HEK293 (cell line): ENCODE results near the gene PAQR6.

Experiments
- CTCF ChIA-PET: fragments of 350-600 bp; formaldehyde crosslinking; extraction: SDS; loops from one replicate; lab custom pipeline; 2021; ENCODE audit warnings: antibody characterized with exemption; lab: Yijun Ruan, JAX
- POLR2A ChIA-PET: fragments of 300-600 bp; formaldehyde crosslinking; extraction: SDS; loops from one replicate; lab custom pipeline; 2020; ENCODE audit warnings: antibody characterized with exemption, inconsistent platforms; lab: Yijun Ruan, JAX
- H3K27ac ChIP-seq: fragments of 200-500 bp; sonication (Bioruptor generic); 2 replicates; pipeline ENCODE4 v1.5.1; 2014; ENCODE audit warnings: low read depth, low read length, control low read depth, inconsistent platforms; ENCODE audit errors: extremely low read depth
- H3K36me3 ChIP-seq, 2 experiments: fragments of 200-500 bp in 1 of 2; sonication (Bioruptor generic) in 1 of 2; 1 replicate in 1 of 2; 2 replicates in 1 of 2; pipeline ENCODE4 v1.5.1; 2014 to 2017; ENCODE audit warnings: inconsistent platforms in 2 of 2, low read length in 2 of 2; ENCODE audit not compliant: control insufficient read depth in 2 of 2, insufficient read depth in 1 of 2
- H3K4me1 ChIP-seq: fragments of 200-500 bp; sonication (Bioruptor generic); 2 replicates; pipeline ENCODE4 v1.5.1; 2014; ENCODE audit warnings: mild to moderate bottlenecking, low read length, inconsistent platforms; ENCODE audit not compliant: control insufficient read depth, insufficient read depth
- H3K4me3 ChIP-seq: 2 replicates; pipeline ENCODE4 v1.5.1; 2011; ENCODE audit warnings: low read depth, mild to moderate bottlenecking, control low read depth, low read length, moderate library complexity
- H3K9me3 ChIP-seq: fragments of 200-500 bp; sonication (Bioruptor generic); 2 replicates; pipeline ENCODE4 v1.5.1; 2014; ENCODE audit warnings: low read depth, low read length, inconsistent platforms; ENCODE audit not compliant: control insufficient read depth, insufficient read depth
- IKZF3 ChIP-seq: fragments of 450-650 bp; IDR thresholded peaks from 2 replicates; pipeline ENCODE4 v1.5.0; 2018; ENCODE audit warnings: missing biosample characterization, mild to moderate bottlenecking, missing genetic modification characterization, moderate library complexity
- MZF1 ChIP-seq: fragments of 450-650 bp; formaldehyde crosslinking; IDR thresholded peaks from 2 replicates; pipeline ENCODE4 v1.5.1; 2017; ENCODE audit warnings: missing biosample characterization, missing genetic modification characterization, borderline replicate concordance
- OSR2 ChIP-seq: fragments of 450-650 bp; formaldehyde crosslinking; IDR thresholded peaks from 2 replicates; pipeline ENCODE4 v1.5.1; 2016; ENCODE audit warnings: missing biosample characterization, missing genetic modification characterization
- SETDB1 ChIP-seq: IDR thresholded peaks from one replicate; pipeline ENCODE4 v1.6.1; 2017; ENCODE audit warnings: mild to moderate bottlenecking, low read length, moderate library complexity, mixed read lengths; ENCODE audit not compliant: insufficient read length
- ZBTB21 ChIP-seq: fragments of 450-650 bp; formaldehyde crosslinking; IDR thresholded peaks from 2 replicates; pipeline ENCODE4 v1.5.1; 2017; ENCODE audit warnings: missing biosample characterization, missing genetic modification characterization
- ZFP3 ChIP-seq: fragments of 450-650 bp; formaldehyde crosslinking; IDR thresholded peaks from 2 replicates; pipeline ENCODE4 v1.5.1; 2016; ENCODE audit warnings: low read depth, missing biosample characterization, missing genetic modification characterization
- ZNF10 ChIP-seq: fragments of 450-650 bp; formaldehyde crosslinking; IDR thresholded peaks from 2 replicates; pipeline ENCODE4 v1.5.1; 2017; ENCODE audit warnings: missing biosample characterization, missing genetic modification characterization
- ZNF169 ChIP-seq: fragments of 450-650 bp; formaldehyde crosslinking; IDR thresholded peaks from 2 replicates; pipeline ENCODE4 v1.5.1; 2016; ENCODE audit warnings: missing biosample characterization, missing genetic modification characterization
- ZNF18 ChIP-seq: fragments of 450-650 bp; formaldehyde crosslinking; IDR thresholded peaks from 2 replicates; pipeline ENCODE4 v1.5.1; 2016; ENCODE audit warnings: missing biosample characterization, missing genetic modification characterization
- ZNF239 ChIP-seq: fragments of 450-650 bp; formaldehyde crosslinking; IDR thresholded peaks from 2 replicates; pipeline ENCODE4 v1.5.1; 2016; ENCODE audit warnings: missing biosample characterization, missing genetic modification characterization
- ZNF302 ChIP-seq: fragments of 450-650 bp; formaldehyde crosslinking; IDR thresholded peaks from 2 replicates; pipeline ENCODE4 v1.5.1; 2016; ENCODE audit warnings: missing biosample characterization, missing genetic modification characterization, low read depth
- ZNF544 ChIP-seq: fragments of 450-650 bp; formaldehyde crosslinking; IDR thresholded peaks from 2 replicates; pipeline ENCODE4 v1.5.0; 2017; ENCODE audit warnings: missing biosample characterization, missing genetic modification characterization
- ZNF561 ChIP-seq: fragments of 450-650 bp; IDR thresholded peaks from 2 replicates; pipeline ENCODE4 v1.5.1; 2018; ENCODE audit warnings: missing biosample characterization, missing genetic modification characterization, borderline replicate concordance
- ZNF571 ChIP-seq: fragments of 450-650 bp; formaldehyde crosslinking; IDR thresholded peaks from 2 replicates; pipeline ENCODE4 v1.5.0; 2017; ENCODE audit warnings: missing biosample characterization, missing genetic modification characterization
- ZNF645 ChIP-seq: fragments of 450-650 bp; formaldehyde crosslinking; IDR thresholded peaks from 2 replicates; pipeline ENCODE4; 2016; ENCODE audit warnings: missing biosample characterization, missing genetic modification characterization
- ZNF777 ChIP-seq: fragments of 450-650 bp; formaldehyde crosslinking; IDR thresholded peaks from 2 replicates; pipeline ENCODE4 v1.5.1; 2017; ENCODE audit warnings: missing biosample characterization, missing genetic modification characterization, borderline replicate concordance
- ZNF792 ChIP-seq: fragments of 450-650 bp; formaldehyde crosslinking; IDR thresholded peaks from 2 replicates; pipeline ENCODE4 v1.5.1; 2016; ENCODE audit warnings: missing biosample characterization, missing genetic modification characterization
- ZSCAN5A ChIP-seq: fragments of 450-650 bp; formaldehyde crosslinking; IDR thresholded peaks from 2 replicates; pipeline ENCODE4 v1.5.1; 2016; ENCODE audit warnings: missing biosample characterization, missing genetic modification characterization
- TF ChIP-seq, protein P1 (sequence below): fragments of 450-650 bp; formaldehyde crosslinking; conservative IDR thresholded peaks from 2 replicates; pipeline ENCODE4 v1.5.1; 2016; ENCODE audit warnings: low read depth, missing biosample characterization, missing genetic modification characterization
- TF ChIP-seq, protein P2 (sequence below): fragments of 450-650 bp; formaldehyde crosslinking; IDR thresholded peaks from 2 replicates; pipeline ENCODE4 v1.5.1; 2016; ENCODE audit warnings: missing biosample characterization, missing genetic modification characterization, low read depth
- TF ChIP-seq, protein P3 (sequence below): fragments of 450-650 bp; formaldehyde crosslinking; IDR thresholded peaks from 2 replicates; pipeline ENCODE4 v1.5.1; 2016; ENCODE audit warnings: missing biosample characterization, missing genetic modification characterization

PAQR6 gene

GRCh38 chr1:156229809-156230472 is 17.9 kb downstream of the PAQR6 start:
- no peaks in the 10 kb centered on the region for H3K9me3 ChIP-seq
- TF ChIP-seq ZNF239 (tag by site-specific recombination) (no peak), SETDB1 (no peak), OSR2 (tag by site-specific recombination) (no peak), ZNF544 (tag by site-specific recombination) (no peak), ZBTB21 (tag by site-specific recombination) (no peak)
- TF ChIP-seq, protein P1, sequence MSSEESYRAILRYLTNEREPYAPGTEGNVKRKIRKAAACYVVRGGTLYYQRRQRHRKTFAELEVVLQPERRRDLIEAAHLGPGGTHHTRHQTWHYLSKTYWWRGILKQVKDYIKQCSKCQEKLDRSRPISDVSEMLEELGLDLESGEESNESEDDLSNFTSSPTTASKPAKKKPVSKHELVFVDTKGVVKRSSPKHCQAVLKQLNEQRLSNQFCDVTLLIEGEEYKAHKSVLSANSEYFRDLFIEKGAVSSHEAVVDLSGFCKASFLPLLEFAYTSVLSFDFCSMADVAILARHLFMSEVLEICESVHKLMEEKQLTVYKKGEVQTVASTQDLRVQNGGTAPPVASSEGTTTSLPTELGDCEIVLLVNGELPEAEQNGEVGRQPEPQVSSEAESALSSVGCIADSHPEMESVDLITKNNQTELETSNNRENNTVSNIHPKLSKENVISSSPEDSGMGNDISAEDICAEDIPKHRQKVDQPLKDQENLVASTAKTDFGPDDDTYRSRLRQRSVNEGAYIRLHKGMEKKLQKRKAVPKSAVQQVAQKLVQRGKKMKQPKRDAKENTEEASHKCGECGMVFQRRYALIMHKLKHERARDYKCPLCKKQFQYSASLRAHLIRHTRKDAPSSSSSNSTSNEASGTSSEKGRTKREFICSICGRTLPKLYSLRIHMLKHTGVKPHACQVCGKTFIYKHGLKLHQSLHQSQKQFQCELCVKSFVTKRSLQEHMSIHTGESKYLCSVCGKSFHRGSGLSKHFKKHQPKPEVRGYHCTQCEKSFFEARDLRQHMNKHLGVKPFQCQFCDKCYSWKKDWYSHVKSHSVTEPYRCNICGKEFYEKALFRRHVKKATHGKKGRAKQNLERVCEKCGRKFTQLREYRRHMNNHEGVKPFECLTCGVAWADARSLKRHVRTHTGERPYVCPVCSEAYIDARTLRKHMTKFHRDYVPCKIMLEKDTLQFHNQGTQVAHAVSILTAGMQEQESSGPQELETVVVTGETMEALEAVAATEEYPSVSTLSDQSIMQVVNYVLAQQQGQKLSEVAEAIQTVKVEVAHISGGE (tag by site-specific recombination), result no peak
- H3K27ac ChIP-seq, result no peak overlapping the region
- H3K36me3 ChIP-seq, result peaks cover 8 to 18% of the 10 kb centered on the region in 2 experiments; a peak in 2 of 3 replicates
- no peaks in the 10 kb centered on the region for H3K4me1 ChIP-seq
- no peak overlapping the region for H3K4me3 ChIP-seq
- ChIA-PET CTCF (interaction anchor here (8.7 kb wide), 1 partner anchor 84 kb away, joined by 210 read pairs; no protein-coding TSS in a partner anchor), POLR2A (interaction anchor here (1.0 to 1.7 kb wide), 2 partner anchors 17 to 81 kb away, joined by 3 to 4 read pairs; partner anchors contain the start of gene PMF1)

DNA sequence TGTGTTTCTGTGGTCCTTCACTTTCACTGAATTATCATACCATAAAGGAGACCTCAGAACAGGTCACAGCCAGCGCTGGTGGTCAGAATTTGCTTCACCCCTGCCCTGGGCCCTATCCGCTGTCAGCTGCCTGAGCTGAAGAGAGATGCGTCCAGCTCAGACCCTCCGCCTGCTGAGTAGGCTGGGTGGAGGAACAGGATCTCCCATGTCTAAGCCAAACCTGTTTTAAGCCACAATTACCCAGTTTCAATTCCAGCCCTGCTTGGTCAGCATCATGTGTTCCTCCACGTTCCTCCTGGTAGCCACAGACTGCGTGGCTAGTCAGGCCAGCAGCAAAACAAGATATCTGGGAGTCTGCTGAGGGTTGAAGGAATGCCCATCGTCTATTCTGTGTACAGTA is 19.4 kb downstream of the PAQR6 start:
- POLR2A ChIA-PET, result interaction anchor here (0.9 kb wide), 1 partner anchor 35 kb away, joined by 3 read pairs; the partner anchor contains the start of gene SLC25A44
- CTCF ChIA-PET, result interaction anchor here (1.0 to 8.7 kb wide), 3 partner anchors 74 to 136 kb away, joined by 3 to 210 read pairs (median 4); no protein-coding TSS in a partner anchor
- Histone ChIP-seq H3K36me3 (peaks cover 4 to 18% of the 10 kb centered on the region in 2 experiments), H3K9me3 (no peaks in the 10 kb centered on the region), H3K4me3 (no peak overlapping the region), H3K4me1 (no peaks in the 10 kb centered on the region), H3K27ac (no peak overlapping the region)
- TF ChIP-seq, protein P2, sequence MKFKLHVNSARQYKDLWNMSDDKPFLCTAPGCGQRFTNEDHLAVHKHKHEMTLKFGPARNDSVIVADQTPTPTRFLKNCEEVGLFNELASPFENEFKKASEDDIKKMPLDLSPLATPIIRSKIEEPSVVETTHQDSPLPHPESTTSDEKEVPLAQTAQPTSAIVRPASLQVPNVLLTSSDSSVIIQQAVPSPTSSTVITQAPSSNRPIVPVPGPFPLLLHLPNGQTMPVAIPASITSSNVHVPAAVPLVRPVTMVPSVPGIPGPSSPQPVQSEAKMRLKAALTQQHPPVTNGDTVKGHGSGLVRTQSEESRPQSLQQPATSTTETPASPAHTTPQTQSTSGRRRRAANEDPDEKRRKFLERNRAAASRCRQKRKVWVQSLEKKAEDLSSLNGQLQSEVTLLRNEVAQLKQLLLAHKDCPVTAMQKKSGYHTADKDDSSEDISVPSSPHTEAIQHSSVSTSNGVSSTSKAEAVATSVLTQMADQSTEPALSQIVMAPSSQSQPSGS (tag by site-specific recombination), result no peak
- TF ChIP-seq ZNF561 (tag by site-specific recombination), result no peak
- no peak for TF ChIP-seq ZNF169 (tag by site-specific recombination)
- no peak for TF ChIP-seq ZFP3
- TF ChIP-seq, protein P3, sequence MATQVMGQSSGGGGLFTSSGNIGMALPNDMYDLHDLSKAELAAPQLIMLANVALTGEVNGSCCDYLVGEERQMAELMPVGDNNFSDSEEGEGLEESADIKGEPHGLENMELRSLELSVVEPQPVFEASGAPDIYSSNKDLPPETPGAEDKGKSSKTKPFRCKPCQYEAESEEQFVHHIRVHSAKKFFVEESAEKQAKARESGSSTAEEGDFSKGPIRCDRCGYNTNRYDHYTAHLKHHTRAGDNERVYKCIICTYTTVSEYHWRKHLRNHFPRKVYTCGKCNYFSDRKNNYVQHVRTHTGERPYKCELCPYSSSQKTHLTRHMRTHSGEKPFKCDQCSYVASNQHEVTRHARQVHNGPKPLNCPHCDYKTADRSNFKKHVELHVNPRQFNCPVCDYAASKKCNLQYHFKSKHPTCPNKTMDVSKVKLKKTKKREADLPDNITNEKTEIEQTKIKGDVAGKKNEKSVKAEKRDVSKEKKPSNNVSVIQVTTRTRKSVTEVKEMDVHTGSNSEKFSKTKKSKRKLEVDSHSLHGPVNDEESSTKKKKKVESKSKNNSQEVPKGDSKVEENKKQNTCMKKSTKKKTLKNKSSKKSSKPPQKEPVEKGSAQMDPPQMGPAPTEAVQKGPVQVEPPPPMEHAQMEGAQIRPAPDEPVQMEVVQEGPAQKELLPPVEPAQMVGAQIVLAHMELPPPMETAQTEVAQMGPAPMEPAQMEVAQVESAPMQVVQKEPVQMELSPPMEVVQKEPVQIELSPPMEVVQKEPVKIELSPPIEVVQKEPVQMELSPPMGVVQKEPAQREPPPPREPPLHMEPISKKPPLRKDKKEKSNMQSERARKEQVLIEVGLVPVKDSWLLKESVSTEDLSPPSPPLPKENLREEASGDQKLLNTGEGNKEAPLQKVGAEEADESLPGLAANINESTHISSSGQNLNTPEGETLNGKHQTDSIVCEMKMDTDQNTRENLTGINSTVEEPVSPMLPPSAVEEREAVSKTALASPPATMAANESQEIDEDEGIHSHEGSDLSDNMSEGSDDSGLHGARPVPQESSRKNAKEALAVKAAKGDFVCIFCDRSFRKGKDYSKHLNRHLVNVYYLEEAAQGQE (tag by site-specific recombination), result no peak
- no peak for TF ChIP-seq ZNF302
- TF ChIP-seq MZF1 (tag by site-specific recombination), result no peak
- TF ChIP-seq ZNF18 (tag by site-specific recombination), result no peak
- no peak for TF ChIP-seq ZNF792 (tag by site-specific recombination)
- no peak for TF ChIP-seq ZNF645
- no peak for TF ChIP-seq ZNF10 (tag by site-specific recombination)
- no peak for TF ChIP-seq ZSCAN5A (tag by site-specific recombination)
- TF ChIP-seq IKZF3 (tag by site-specific recombination), result no peak
- TF ChIP-seq ZNF571 (tag by site-specific recombination), result no peak
- TF ChIP-seq ZNF777 (tag by site-specific recombination), result no peak
